CD4-positive, CD25-positive, alpha-beta regulatory T cell (primary cell): Measurements from ENCODE around the gene GFOD2. TPM values are rescaled to one million over a fixed set of nuclear protein-coding genes. Genes with fewer than 3 reads are reported as not detected.
A peak's percentile ranks its signal among the peaks of the same experiment; 100 is the strongest.

ENCODE experiments used
- ATAC-seq, 2 donors: fragments of 150-1000 bp; cut with Tn5 transposase; one replicate each; pipeline ENCODE4 v1.10.0; 2021; ENCODE audit warnings: low read depth in 2 of 2, moderate number of reproducible peaks in 2 of 2, moderate library complexity in 1 of 2
- DNase-seq, 3 donors: peaks; one replicate each; pipeline versions ENCODE4 v3.0.0 to v3.0.0-alpha.2; 2012 to 2022; ENCODE audit warnings: mixed read lengths in 1 of 3
- H3K27ac ChIP-seq: one replicate; pipeline ENCODE4 v1.7.0; 2013; ENCODE audit warnings: mild to moderate bottlenecking, low read length; ENCODE audit not compliant: insufficient read depth, poor library complexity, severe bottlenecking
- H3K27me3 ChIP-seq: one replicate; pipeline ENCODE4 v1.7.0; 2013; ENCODE audit warnings: low read length; ENCODE audit not compliant: control insufficient read depth, insufficient read depth
- H3K36me3 ChIP-seq: one replicate; pipeline ENCODE4 v1.7.0; 2013; ENCODE audit warnings: mild to moderate bottlenecking, low read length, moderate library complexity; ENCODE audit not compliant: control insufficient read depth, insufficient read depth
- H3K4me1 ChIP-seq: 2 replicates; pipeline ENCODE4 v1.7.0; 2013; ENCODE audit warnings: mild to moderate bottlenecking, low read length; ENCODE audit not compliant: insufficient read depth, control insufficient read depth, poor library complexity, severe bottlenecking
- H3K4me3 ChIP-seq: one replicate; pipeline ENCODE4 v1.7.0; 2013; ENCODE audit warnings: low read depth, mild to moderate bottlenecking, low read length, moderate library complexity
- H3K9me3 ChIP-seq, 2 experiments: 1 replicate in 1 of 2; 2 replicates in 1 of 2; pipeline ENCODE4 v1.7.0; 2013; ENCODE audit warnings: low read length in 2 of 2, mild to moderate bottlenecking in 1 of 2, moderate library complexity in 1 of 2; ENCODE audit not compliant: control insufficient read depth in 2 of 2
- H3K27ac Mint-ChIP-seq, 3 donors: one replicate each; pipeline ENCODE4 v1.8.0; 2020 to 2022; ENCODE audit warnings: mild to moderate bottlenecking in 3 of 3, mixed read lengths in 3 of 3, moderate library complexity in 2 of 3
- H3K27me3 Mint-ChIP-seq: one replicate; pipeline ENCODE4 v1.8.0; 2022; ENCODE audit warnings: mild to moderate bottlenecking, mixed read lengths
- H3K36me3 Mint-ChIP-seq: one replicate; pipeline ENCODE4 v1.8.0; 2020; ENCODE audit warnings: mixed read lengths
- H3K4me1 Mint-ChIP-seq, 4 donors: one replicate each; pipeline ENCODE4 v1.8.0; 2020 to 2022; ENCODE audit warnings: mixed read lengths in 4 of 4, mild to moderate bottlenecking in 1 of 4
- H3K4me3 Mint-ChIP-seq, 4 donors: one replicate each; pipeline ENCODE4 v1.8.0; 2020 to 2022; ENCODE audit warnings: mild to moderate bottlenecking in 4 of 4, mixed read lengths in 4 of 4, moderate library complexity in 3 of 4
- H3K9me3 Mint-ChIP-seq, 7 donors: one replicate each; pipeline ENCODE4 v1.8.0; 2020 to 2022; ENCODE audit warnings: mixed read lengths in 7 of 7, mild to moderate bottlenecking in 3 of 7, moderate library complexity in 2 of 7
- polyA plus RNA-seq, 4 donors: library from polyadenylated mRNA; unstranded; fragments of 300-500 nt; fragmentation: Illumina TruSeq; gene quantifications; one replicate each; pipeline ENCODE4 v1.2.3, GENCODE V29; 2021
- total RNA-seq: library from RNA; stranded (reverse); gene quantifications from one replicate; pipeline ENCODE4 v1.2.3, GENCODE V29; 2022

The GFOD2 gene
- total and polyA plus RNA-seq, 5 donors from 2014 or later: 9.0 to 12.1 (median 11.4) TPM

GRCh38 chr16:67731071-67731752 is 12.1 kb upstream of the GFOD2 start:
- no peak overlapping the region for H3K4me3 Mint-ChIP-seq
- Histone ChIP-seq H3K4me1 (no peaks in the 10 kb centered on the region), H3K9me3 (no peaks in the 10 kb centered on the region), H3K4me3 (no peak overlapping the region), H3K27ac (no peak overlapping the region), H3K36me3 (peaks cover 59% of the 10 kb centered on the region), H3K27me3 (no peaks in the 10 kb centered on the region)
- peaks cover 20% of the 10 kb centered on the region for H3K36me3 Mint-ChIP-seq
- H3K27me3 Mint-ChIP-seq: no peaks in the 10 kb centered on the region
- H3K9me3 Mint-ChIP-seq: no peaks in the 10 kb centered on the region
- ATAC-seq: no peak
- DNase-seq: no peak
- H3K4me1 Mint-ChIP-seq: no peaks in the 10 kb centered on the region
- H3K27ac Mint-ChIP-seq: peak overlapping the region in 1 of 3 donors; percentile 26

GRCh38 chr16:67730326-67730725 is 11.2 kb upstream of the GFOD2 start:
- H3K9me3 ChIP-seq: no peaks in the 10 kb centered on the region
- Mint-ChIP-seq H3K4me1 (no peaks in the 10 kb centered on the region), H3K27ac (no peak overlapping the region), H3K4me3 (no peak overlapping the region), H3K36me3 (peaks cover 25% of the 10 kb centered on the region), H3K9me3 (no peaks in the 10 kb centered on the region), H3K27me3 (no peaks in the 10 kb centered on the region)
- DNase-seq: no peak
- no peaks in the 10 kb centered on the region for H3K27me3 ChIP-seq
- ATAC-seq: no peak
- no peaks in the 10 kb centered on the region for H3K4me1 ChIP-seq
- no peak overlapping the region for H3K4me3 ChIP-seq
- H3K27ac ChIP-seq: no peak overlapping the region
- H3K36me3 ChIP-seq: peaks cover 63% of the 10 kb centered on the region

- Histone ChIP-seq H3K4me1 (no peaks in the 10 kb centered on the region), H3K36me3 (peaks cover 65% of the 10 kb centered on the region), H3K4me3 (no peak overlapping the region), H3K27me3 (no peaks in the 10 kb centered on the region), H3K9me3 (no peaks in the 10 kb centered on the region), H3K27ac (no peak overlapping the region)
- Mint-ChIP-seq H3K4me1 (no peaks in the 10 kb centered on the region), H3K4me3 (no peak overlapping the region), H3K36me3 (peaks cover 30% of the 10 kb centered on the region), H3K9me3 (no peaks in the 10 kb centered on the region), H3K27ac (no peak overlapping the region), H3K27me3 (no peaks in the 10 kb centered on the region)
- no peak for DNase-seq
- ATAC-seq: no peak
Measured at GRCh38 chr16:67729636-67730248, 10.6 kb upstream of the GFOD2 start.

- H3K4me3 ChIP-seq: no peak overlapping the region
- no peaks in the 10 kb centered on the region for H3K9me3 Mint-ChIP-seq
- H3K27me3 Mint-ChIP-seq: no peaks in the 10 kb centered on the region
- H3K27ac Mint-ChIP-seq: no peak overlapping the region
- H3K9me3 ChIP-seq: no peaks in the 10 kb centered on the region
- no peak overlapping the region for H3K27ac ChIP-seq
- H3K4me1 Mint-ChIP-seq: no peaks in the 10 kb centered on the region
- H3K4me1 ChIP-seq: no peaks in the 10 kb centered on the region
- no peak overlapping the region for H3K4me3 Mint-ChIP-seq
- H3K36me3 ChIP-seq: peaks cover 60% of the 10 kb centered on the region
- no peak for ATAC-seq
- no peaks in the 10 kb centered on the region for H3K27me3 ChIP-seq
- peaks cover 30% of the 10 kb centered on the region for H3K36me3 Mint-ChIP-seq
- no peak for DNase-seq
Measured at GRCh38 chr16:67727521-67728485, 8.7 kb upstream of the GFOD2 start.

GRCh38 chr16:67726106-67727034 is 7.3 kb upstream of the GFOD2 start:
- Mint-ChIP-seq H3K4me1 (no peaks in the 10 kb centered on the region), H3K4me3 (no peak overlapping the region), H3K9me3 (no peaks in the 10 kb centered on the region), H3K36me3 (peaks cover 26% of the 10 kb centered on the region), H3K27me3 (no peaks in the 10 kb centered on the region), H3K27ac (no peak overlapping the region)
- no peak overlapping the region for H3K4me3 ChIP-seq
- no peaks in the 10 kb centered on the region for H3K27me3 ChIP-seq
- no peak overlapping the region for H3K27ac ChIP-seq
- H3K9me3 ChIP-seq: no peaks in the 10 kb centered on the region
- ATAC-seq (peak in 1 of 2 donors; percentile 9), DNase-seq (no peak)
- peaks cover 51% of the 10 kb centered on the region for H3K36me3 ChIP-seq
- no peaks in the 10 kb centered on the region for H3K4me1 ChIP-seq

GRCh38 chr16:67723911-67724305 is 4.8 kb upstream of the GFOD2 start:
- H3K4me3 Mint-ChIP-seq: no peak overlapping the region
- peaks cover 16% of the 10 kb centered on the region for H3K36me3 Mint-ChIP-seq
- Histone ChIP-seq H3K4me3 (no peak overlapping the region), H3K4me1 (peaks cover 9% of the 10 kb centered on the region), H3K27ac (no peak overlapping the region), H3K9me3 (no peaks in the 10 kb centered on the region), H3K27me3 (no peaks in the 10 kb centered on the region), H3K36me3 (peaks cover 27% of the 10 kb centered on the region)
- no peak overlapping the region for H3K27ac Mint-ChIP-seq
- H3K27me3 Mint-ChIP-seq: no peaks in the 10 kb centered on the region
- peaks cover 7 to 22% (median 16%) of the 10 kb centered on the region in 4 donors for H3K4me1 Mint-ChIP-seq
- H3K9me3 Mint-ChIP-seq: no peaks in the 10 kb centered on the region
- ATAC-seq (no peak), DNase-seq (no peak)
